ENCODE data around the gene TNFRSF11A.

TNFRSF11A gene

DNA sequence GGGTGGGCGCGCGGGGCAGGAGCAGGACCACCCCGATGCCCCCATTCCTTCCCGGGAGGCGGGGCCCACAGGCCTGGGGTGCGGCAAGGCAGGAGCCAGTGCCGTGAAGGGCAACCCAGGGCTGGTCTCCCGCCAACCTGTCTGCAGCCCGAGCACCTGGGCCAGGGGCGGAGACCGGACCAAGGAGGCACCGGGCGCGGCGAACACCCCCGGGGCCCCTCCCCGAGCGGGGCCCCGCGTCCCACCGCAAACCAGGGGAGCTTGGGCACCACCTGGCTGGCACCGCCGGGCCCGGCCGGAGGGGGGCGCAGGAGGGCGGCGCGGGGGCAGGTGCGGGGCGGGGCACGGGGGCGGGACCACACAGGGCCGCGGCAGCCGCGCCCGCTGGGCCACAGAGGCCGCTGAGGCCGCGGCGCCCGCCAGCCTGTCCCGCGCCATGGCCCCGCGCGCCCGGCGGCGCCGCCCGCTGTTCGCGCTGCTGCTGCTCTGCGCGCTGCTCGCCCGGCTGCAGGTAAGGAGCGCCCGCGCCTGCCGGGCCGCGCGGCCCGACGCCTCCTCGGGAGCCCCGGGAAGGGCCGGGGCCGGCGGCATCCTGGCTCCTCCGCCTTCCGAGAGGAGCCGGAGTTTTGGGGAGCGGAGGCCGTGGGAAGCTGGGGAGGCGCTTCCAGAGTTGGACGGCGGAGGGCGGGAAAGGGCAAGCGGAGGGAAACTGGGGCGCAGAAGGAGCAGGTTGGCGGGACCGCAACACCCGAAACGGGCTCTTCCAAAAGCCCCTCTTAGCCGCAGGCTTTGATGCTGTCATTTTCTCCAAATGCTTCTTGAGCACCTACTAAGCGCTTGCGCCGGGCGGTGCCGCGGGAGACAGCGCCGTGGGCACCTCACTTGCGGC is at the start of gene TNFRSF11A:
Gene TNFRSF11A (plus strand): TSS at position 394 of the 889 bp plus-strand sequence. CDS start 43 bp downstream, at position 437.
- FAIRE-seq: no peak

DNA sequence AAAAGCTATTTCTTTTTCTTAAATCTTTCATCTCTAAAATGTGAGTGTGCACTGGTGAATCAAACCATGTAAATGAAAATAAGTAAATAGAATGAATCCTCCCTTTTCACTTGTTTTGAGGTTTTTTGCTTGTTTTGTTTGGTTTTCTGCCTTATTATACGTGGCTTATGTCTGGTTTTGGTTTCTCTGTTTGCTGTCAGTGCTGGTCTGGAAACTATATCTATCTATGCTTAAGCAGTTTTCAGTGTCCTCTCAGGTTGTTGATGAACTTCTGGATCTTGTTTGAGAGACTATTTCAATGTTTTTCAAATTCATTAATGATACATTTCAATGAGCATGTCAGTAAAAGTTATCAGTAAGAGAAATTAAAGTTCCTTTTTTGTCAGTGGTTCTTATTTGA is 48.1 kb upstream of the TNFRSF11A start:
- FAIRE-seq: no peak

DNA sequence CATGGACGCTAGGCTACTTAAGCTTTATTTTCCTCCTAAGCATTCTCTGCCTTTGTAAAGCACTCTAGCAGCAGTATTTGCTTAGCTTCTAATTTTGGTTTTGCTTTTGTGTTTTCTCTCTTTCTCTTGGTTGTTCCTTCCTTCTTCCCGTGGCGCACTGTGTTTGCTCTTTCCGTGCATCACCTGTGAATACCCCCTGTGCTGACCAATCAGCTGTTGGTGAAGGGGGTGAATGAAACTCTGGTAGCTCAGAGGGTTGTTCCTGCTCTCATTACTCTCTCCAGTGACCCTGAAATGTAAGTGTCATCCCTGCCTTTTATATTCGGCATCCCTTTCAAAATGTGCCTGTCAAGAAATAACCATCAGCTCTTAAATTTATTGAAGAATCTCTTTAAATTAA is 45.5 kb upstream of the TNFRSF11A start:
- no peak for FAIRE-seq

DNA sequence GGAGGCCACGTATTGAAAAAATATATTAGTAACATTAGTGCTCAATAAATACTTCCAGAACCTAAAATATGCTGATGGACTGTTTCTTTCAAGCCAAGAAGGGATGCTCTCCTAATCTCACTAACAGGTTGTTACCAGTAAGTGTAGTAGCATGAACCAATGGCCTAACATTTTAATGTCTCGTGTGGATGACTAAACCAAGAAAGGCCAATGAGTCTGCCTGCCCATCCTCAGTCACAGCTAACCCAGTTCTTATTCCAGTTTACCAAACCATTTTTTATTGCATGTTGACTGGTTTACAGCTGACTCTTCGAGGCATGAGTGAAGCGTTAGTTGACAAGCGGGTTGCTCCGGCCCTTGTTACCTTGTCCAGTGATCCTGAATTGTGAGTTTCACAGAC is 45.1 kb upstream of the TNFRSF11A start:
- FAIRE-seq: no peak

DNA sequence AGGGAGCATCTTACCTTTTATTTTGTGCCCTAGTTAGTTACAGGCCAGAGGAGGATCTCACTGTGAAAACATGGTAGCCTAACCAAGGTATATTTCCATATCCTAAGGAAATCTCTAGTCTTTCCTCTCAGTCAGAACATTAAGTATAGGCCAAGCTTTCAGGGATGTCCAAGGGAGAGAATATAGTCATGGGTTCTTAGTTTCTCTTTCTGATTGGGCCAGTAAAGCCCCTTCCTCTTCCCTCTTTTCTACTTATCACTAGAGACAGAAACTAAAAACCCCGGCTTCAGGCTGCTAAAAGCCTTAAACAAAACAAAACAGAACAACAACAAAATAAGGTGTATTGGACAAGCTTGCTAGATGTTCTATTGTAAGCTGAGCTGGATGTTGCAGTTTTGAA is 44.3 kb upstream of the TNFRSF11A start:
- no peak for FAIRE-seq

DNA sequence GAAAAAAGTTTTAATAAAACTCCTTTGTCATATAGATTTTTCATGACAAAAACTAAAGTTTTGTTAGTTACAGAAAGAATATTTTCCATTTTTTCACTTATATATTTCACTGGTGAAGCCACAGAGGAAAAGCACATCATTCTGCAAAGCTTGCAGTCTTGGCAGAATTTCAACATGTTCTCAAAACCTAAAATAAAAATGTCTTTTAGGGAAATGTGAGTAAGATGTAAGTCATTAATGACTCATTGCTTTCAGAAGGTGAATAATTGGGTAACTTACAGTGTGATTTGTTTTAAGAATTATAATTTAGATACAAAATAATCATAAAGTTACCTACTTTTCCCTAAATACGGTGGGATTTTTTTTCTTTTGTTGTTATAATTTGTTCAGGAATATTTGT is 43.4 kb upstream of the TNFRSF11A start:
- FAIRE-seq: no peak

DNA sequence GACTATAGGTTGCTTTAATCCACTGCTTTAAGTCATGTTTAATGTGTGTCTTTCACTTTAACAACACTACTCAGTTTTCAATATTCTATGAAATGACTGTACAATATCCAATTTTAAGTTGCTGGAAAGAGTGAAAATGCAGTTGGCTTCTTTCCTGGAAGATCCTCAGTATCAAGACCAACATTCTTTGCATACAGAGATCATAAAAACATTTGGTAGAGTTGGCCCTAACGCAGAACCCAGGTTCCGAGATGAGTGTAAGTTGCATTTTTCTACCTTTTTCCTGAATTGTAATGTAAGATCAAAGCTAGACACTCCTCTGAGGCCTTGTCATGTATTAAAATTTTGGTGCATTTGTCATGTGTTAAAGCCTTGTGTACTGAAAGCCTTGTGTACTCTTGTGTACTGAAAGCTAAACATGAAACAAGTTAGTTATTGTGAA is 42.9 kb upstream of the TNFRSF11A start:
- no peak for FAIRE-seq

DNA sequence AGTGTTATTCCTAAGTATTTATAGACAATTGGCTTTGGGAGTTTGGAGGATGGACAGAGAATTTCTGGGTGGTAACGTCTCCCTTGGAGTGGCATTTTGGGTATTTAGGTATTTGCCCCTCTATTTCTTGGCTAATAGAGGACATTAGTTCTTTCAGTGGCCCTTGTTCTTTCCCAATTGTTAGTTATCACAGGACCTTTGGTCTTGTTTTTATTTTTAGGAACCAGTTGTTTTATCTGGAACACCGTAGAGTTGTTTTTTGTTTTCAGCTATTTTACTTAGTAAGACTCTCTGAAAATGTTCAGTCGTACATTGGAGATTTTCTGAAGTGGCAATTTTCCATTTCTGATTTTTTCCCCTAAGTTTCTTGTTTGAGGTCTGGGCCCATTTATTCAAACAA is 40.5 kb upstream of the TNFRSF11A start:
- FAIRE-seq: no peak

DNA sequence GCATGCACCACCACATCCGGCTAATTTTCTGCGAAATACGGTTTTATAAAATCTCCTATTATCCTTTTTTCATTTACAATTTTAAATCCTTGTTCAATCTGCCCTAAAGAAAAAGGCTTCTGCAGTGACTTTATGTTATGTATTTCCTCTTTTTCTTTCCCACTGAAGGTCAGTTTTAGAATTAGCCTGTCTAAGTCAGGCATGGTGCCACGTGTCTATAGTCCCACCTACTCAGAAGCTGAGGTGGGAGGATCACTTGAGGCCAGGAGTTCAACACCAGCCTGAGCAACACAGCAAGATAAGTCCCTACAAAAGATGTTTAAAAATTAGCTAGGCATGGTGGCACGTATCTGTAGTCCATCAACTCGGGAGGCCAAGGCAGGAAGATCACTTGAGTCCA is 39.8 kb upstream of the TNFRSF11A start:
- no peak for FAIRE-seq

DNA sequence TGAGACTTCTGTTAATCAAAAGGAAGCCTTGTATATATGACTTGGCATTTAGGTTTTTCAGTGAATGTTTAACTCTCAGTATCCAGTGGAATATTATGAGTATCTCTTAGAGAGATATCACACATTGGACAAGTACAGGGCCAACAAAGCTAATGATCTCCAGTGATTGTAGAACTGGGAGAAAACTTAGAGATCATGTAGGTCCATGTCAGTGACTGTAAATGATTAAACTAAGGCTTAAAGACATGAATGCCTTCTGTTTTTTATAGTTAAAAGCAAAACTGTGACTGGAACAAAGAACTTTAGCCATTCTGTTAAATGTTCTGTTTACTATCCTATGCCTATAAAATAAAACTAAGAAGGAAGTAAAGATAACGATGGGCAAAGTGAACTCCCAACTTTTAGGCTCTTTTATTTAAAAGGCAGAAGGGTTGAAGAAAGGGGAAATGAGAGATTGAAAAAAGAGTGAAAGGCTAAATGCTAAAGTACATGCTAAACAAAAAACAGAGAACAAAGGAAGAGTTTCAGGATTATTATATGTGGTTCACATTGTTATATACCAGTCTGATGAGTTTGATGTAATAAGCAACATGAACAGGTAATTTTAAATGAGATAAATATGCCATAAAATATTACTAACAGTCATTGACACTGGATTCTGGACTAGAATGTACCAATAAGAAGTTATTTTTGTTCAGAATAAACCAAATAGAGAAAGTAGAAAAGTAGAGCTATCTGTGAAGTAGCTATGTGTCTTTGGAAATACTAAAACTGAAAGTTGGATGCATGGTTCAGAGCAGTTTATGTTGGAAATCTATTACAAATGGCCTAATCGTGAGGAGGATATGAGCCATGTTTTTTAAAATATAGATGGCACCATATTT is 37.1 kb upstream of the TNFRSF11A start:
- FAIRE-seq: no peak

DNA sequence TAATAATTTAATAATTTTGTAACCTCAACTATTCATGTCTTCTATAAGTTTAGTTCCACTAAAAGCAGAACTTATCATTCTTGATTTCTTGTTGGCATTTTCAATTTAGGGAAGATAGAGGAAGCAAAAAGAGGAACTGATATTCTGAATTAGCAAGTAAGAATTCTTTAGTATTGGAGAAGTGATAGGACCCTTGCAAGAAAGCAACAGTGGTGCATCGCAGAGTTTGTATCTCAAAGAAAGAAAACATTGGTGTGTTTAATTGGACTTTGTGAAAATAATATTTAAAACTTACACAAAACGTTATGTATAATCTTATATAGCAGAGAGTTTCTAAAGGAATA is 36.5 kb upstream of the TNFRSF11A start:
- no peak for FAIRE-seq

DNA sequence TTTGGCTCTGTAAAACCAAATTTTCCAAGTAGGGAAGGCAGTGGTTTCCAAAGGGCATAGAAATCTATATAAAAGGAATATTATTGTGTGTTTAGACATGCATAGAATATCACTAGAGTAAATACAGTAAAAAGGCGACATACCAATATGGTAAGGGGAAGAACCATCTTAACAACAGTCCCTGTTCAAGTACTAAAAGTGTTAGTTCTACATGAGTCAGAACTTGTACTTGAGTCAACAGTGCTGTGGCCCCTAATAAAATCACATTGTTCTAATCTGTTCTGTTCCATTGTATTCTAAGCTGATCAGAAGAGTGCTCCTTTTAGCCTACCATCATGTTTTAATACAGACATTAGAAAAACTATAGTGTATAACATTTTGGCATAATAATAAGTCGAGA is 36.1 kb upstream of the TNFRSF11A start:
- FAIRE-seq: no peak

DNA sequence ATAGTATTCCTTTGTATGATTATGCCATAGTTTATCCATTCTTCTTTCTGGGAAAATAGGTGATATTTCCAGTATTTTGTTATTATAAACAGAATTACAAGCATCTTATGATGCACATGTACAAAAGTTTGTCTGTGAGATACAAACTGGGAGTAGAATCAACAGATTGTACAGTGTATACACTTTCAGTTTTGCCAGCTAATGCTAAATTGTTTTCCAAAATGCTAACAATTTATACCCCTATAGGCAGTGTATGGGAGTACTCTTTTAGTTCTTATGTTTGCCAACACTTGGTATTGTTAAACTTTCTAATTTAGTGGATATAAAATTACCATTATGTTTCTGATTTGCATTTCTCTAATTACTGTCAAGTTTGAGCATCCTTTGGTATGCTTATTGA is 31.0 kb upstream of the TNFRSF11A start:
- FAIRE-seq: no peak

DNA sequence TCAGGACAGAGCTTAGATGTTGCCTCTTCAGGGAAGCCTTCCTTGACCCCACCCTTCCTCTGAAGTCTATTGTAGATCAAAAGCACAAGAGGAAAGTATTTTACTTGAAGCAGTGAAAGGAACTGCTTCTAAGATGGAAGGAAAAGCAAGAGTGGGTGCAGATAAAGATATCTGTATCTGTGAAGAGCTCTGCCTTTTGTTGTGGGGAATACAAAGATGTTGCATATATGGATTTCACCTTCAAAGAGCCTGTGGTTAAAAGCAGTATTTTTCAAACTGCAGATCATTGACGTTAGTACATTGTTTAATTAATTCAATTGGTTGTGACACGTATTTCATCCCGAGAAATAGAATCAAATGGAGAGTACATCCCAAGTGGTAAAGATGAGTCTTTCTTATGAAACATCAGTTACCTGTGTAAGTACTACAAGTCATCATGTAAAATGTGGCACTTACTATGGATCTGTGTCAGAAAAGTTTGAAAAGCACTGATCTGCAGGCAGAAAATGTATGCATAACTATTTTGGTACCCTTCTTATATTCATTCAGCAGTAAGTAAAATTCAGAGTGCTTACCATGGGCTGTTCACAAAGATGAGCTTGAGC is 24.6 kb upstream of the TNFRSF11A start:
- no peak for FAIRE-seq

DNA sequence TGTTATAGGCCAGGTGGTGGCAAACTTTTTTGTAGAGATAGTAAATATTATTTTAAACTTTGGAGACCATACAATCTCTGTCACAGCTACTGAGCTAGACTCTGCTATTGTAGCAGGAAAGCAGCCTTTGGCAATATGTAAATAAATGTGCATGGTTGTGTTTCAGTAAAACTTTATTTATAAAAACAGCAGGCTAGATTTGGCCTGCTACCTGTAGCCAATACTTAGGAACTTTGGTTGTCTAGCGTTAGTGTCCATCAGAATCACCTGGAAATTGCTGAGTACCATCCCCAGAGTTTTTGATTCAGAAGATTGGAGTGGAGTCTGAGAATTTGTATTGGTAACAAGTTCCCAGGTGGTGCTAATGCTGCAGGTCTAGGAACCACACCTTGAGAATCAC is 23.8 kb upstream of the TNFRSF11A start:
- no peak for FAIRE-seq

DNA sequence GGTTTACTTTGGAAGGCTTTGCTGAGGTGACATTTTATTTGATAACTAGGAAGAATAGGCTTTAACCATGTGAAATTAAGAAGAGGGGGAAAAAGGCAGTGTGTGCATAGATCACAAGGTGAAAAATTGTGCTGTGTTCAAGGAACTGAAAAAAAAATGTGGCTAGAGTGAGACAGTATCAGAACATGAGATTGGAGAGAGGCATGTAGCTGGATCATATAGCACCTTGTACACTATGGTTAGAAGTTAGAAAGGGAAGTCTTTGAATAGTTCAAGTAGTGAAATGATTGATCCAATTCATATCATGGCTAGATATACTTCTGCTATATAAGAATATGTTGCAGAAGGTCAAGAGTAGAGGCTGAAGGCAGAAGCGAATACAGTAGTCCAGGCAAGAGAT is 12.3 kb upstream of the TNFRSF11A start:
- FAIRE-seq: no peak

DNA sequence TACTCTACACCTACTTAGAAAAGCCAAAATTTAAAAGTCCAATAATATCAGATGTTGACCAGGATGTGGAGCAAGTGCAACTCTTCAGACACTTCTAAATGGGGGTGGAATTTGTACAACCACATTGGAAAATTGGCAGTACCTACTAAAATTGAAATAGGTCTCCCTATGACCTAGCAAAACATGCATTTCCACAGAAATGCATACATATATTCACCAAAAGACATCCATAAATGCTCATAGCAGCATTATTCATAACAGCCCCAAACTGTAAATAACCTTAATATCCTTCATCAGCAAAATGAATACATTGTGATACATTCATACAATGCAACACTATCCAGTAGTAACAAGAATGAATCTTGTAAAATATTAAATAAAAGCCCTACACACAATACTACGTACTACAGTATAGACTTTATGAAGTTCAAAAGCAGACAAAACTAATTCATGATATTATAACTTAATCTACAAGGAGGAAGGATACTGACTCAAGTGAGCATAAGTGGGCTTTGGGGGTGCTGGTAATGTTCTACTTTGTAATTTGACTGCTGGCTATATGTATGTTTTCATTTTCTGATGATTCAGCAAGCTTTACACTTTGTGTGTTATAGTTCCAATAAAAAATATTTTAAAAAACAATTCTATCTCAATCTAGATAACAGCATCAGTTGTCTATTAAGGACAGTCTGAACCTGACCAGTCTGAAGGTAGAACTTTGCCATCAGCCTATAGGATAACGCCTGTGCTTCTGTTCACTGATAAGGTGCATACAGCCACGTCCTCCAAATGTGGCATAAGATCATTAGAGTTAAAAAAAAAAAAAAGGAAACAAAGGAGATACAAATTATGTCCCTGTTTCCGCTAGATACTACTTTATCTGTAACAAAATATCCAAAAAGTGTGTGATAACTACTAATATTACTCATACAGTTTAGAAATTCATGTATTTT is 6.6 kb upstream of the TNFRSF11A start:
- no peak for FAIRE-seq

DNA sequence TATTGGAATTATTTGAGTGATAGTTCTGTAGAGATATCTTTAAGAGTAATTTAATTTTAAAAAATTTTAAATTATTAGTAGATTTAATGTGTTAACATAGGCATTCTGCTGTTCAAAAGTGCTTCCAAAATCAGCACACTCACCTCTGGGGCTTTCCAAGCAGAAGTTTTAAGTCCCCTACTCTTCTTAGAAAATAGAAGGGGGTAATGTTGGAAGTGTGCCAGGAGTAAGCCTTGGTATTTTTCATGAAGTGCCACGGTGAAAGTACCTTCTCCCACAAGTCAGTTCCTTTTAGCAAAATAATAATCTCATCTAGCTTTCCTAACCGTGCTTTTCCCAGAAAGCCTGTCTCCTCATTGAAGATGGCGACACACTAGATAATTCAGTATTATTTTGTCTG is 3.9 kb upstream of the TNFRSF11A start:
- no peak for FAIRE-seq

DNA sequence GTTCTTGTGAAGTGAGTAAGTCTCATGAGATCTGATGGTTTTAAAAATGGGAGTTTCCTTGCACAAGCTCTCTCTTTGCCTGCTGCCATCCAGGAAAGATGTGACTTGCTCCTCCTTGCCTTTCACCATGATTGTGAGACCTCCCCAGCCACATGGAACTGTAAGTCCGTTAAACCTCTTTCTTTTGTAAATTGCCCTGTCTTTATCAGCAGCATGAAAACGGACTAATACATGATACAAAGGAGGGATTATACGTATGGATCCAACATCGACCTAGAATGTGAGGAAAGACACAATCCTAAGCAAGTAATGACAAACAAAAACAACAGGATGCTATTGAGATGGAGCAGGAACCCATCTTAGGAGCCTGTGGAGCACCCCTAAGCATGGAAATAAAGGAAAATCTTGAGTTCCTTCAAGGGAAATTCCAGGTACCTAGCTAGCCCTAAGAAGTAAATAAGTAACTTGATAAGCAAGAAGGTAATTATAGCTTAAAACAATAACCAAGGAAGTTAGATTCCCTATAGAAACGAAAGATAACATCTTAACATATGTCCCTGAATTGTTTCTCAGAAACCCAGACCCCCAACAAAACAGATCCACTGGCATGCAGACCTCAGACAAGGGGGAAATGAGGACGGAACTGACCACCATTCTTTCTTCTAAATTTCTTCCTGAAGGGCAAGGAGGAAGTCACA is 1.5 kb upstream of the TNFRSF11A start:
- no peak for FAIRE-seq

DNA sequence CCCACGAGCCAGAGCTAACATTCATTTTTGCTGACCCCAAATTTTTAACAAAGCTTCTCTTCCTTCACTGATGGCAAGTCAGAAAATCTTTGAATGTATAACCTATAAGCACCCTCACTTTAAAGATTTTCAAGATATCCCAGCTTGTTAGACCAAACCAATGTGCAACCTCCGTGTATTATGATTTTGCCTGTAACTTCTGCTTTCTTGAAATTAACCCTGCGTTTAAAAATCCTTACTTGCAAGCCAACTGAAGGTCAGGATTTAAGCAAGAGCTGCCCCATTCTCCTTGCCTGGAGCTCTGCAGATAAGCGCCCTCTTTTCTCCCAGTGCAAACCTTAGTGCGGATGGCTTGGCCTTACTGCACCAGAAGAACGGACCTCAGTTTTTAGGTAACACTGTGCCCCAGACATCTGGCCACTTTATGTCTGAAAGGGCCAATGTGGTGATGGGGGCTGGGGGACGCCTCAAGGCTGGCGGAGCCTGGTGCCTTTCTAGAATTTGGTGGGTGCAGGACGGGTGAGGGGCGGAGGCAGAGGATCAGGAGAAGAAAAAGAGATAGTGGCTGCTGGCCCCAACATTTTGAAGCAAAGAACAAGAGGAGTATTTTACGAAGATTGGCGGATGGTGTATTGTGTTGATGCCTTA is 805 bp upstream of the TNFRSF11A start:
- no peak for FAIRE-seq
